Erythroblast (primary cell): Measurements from ENCODE around the gene CHAF1A.

Experiments used
- GATA1 ChIP-seq: IDR thresholded peaks from 2 replicates; pipeline ENCODE4 v1.6.1; 2011; ENCODE audit warnings: low read depth, mild to moderate bottlenecking, control low read depth, low read length, moderate library complexity
- POLR2A ChIP-seq: IDR thresholded peaks from 2 replicates; pipeline ENCODE4 v1.6.1; 2011; ENCODE audit warnings: mild to moderate bottlenecking, low read length

DNA sequence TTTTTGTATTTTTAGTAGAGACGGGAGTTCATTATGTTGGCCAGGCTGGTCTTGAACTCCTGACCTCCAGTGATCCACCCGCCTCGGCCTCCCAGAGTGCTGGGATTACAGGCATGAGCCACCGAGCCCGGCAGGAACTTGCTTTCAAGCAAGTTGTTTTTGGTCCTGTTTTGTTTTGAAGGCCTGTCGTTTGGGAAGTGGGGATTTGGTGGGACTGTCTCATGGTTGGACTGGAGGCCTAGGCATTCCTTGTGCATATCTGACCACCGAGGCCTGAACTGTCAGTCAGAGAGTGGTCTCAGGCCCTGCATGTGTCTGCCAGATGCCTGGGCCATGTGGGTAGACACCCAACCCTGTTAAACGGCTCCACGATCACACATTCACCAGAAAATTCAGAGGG, 28.9 kb downstream of the CHAF1A start:
- TF ChIP-seq POLR2A (no peak), GATA1 (no peak)
